ENCODE data around the gene RELA. TPM values are rescaled to one million over a fixed set of nuclear protein-coding genes. Genes with fewer than 3 reads are reported as not detected.

The RELA gene
- total RNA-seq, 2 experiments from 2014 or later, result 78.9 to 80.2 TPM

DNA sequence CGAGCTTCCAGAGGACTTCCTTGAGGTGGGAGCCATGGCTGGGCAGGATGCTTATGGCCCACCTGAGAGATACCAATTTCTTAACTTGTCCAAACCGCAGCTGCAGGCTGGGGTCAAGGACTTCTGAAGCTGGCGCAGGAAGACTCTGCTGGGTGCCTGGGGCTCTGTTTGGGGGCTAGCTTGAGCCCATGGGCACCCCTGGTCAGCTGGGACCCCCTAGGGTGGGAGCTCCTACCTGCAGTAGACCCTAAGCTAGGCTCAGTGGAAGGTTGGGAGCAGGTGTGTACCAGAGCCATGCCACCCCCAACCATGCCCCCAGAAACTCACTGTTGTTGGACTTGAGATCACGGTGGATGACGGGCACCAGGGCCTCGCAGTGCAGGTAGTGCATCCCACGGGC is 50.0 kb downstream of the RELA start:
- CTCF ChIA-PET, result interaction anchor here (0.8 to 3.3 kb wide), 9 partner anchors 19 to 247 kb away, joined by 3 to 14 read pairs (median 3); partner anchors contain the start of genes EHBP1L1, MUS81, SIPA1 and ZNRD2

DNA sequence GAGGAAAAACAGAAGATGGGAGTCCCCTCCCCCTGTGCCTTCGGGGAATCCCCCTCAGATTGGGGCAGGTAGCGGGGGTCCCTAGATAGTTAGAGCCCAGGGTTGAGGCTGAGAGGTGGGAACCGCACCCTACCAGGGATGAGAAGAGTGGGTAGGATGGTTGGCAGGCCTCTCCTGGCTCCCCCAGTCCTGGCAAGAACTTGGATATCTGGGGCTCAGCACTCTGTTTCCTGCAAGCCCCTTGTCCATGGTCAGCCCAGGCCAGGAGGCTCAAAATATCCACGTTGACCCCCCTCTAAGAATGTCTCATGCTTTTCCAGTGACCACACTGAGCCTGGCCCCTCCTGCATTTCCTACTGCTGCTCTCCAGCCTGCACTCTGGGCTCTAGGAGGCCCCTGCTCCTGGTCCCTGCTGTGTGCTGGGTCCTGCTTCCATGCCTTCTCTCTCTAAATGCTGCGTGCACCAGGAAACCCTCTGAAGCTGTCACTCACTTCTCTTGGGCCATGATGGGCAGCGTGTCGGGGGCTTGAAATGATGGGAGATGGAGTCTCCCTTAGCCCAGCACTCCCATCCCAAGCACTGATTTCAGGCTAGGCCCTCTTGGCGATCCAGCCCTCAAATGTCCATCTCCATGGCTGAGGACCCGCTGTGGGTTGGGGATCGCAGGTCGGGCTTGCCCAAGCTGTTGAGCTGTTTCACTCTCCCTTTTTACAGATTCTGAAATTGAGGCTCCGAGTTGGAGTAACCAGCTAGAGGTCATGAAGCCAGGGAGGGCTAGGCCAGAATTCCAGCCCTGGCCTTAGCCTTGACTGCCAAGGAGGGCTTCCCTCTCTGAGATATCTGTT is 50.7 kb downstream of the RELA start:
- POLR2A ChIA-PET, result interaction anchor here (0.5 to 1.1 kb wide), 2 partner anchors 42 to 189 kb away, joined by 3 read pairs; partner anchors contain the start of genes NEAT1 and ZNRD2

More for the DNA sequence above, 50.0 kb downstream of the RELA start:
- POLR2A ChIA-PET, result interaction anchor here (0.5 to 1.4 kb wide), 5 partner anchors 25 to 190 kb away, joined by 3 read pairs; partner anchors contain the start of genes NEAT1 and ZNRD2

DNA sequence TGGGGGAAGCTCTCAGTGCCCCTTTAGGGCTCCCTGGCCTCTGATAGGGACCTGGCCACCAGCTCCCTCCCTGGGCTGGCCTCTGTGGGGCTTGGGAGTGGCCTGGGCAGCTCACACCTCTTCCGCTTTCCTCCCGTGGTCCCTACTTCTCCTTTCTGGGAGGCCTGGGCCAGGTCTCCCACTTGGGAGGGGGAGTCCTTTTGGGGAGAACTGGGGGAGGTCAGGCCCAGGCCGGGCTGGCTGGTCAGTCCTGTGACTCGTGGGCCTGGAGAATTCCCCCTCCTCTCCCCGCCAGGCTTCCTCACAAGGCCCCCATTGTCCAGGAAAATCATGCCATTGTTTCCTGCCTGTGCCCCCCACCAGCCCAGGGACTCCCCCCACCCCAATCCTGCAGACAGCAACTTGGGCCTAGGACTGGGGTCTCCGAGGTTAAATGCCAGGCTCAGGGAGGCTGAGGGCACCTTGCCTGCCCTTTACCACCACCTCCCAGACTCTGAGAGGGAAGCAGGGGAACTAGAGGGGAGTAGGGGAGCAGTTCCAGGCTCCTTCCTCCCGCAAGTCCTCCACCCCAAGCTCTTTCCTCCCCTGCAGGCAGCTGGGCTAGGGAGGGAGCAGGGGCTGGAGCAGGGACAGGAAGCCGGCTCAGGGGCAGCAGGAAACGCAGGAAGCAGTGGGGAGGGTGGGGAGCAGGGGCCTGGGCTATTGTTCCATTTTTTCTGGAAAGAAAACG is 51.5 kb downstream of the RELA start:
- ChIA-PET CTCF (interaction anchor here (1.5 kb wide), 1 partner anchor 22 kb away, joined by 4 read pairs; no protein-coding TSS in a partner anchor), POLR2A (no interaction called here)

More for the DNA sequence above, 50.7 kb downstream of the RELA start:
- CTCF ChIA-PET, result interaction anchor here (0.8 to 1.7 kb wide), 3 partner anchors 22 to 41 kb away, joined by 3 to 9 read pairs (median 3); partner anchors contain the start of gene ZNRD2

DNA sequence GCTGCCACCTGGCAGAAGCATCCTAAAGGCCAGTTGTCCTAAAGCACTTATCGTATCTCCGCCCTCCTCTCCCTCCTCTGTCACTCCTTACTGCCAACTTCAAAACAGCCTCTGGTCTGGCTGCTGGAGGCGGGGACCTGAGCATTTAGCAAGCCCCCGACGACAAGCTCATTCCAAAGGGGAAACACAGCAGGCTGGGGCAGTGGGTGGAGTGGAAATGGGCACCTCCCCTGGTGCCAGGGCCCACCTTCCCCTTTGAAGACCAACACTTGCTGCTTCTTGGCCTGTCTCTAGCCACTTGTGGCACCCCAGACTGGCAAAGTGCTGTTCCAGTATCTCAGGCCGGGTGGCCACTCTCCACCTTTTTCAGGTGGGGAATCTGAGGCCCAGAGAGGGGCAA is 52.3 kb downstream of the RELA start:
- CTCF ChIA-PET, result interaction anchor here (0.6 to 1.5 kb wide), 2 partner anchors 21 to 275 kb away, joined by 3 to 4 read pairs; no protein-coding TSS in a partner anchor
- POLR2A ChIA-PET, result no interaction called here

DNA sequence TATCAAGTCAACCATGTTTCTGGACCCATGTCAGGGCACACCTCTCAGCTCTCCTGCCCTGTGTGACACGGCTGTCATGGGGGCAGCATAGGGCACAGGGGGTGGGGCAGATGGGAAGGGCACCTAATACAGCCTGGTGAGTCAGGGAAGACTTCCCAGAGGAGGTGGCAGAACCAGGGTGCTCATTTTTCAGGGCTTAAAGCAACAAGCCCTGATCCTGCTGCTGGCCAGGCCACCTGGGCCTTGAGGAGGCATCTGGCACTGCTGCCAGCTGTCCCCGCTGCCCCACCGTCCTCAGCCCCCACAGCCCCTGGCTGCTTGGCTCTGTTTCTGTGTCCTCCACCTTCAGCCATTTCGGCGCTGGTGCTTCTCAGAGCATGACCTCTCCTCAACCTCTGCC is 53.1 kb downstream of the RELA start:
- ChIA-PET CTCF (interaction anchor here (0.6 to 1.9 kb wide), 3 partner anchors 16 to 276 kb away, joined by 3 to 7 read pairs (median 4); no protein-coding TSS in a partner anchor), POLR2A (no interaction called here)

DNA sequence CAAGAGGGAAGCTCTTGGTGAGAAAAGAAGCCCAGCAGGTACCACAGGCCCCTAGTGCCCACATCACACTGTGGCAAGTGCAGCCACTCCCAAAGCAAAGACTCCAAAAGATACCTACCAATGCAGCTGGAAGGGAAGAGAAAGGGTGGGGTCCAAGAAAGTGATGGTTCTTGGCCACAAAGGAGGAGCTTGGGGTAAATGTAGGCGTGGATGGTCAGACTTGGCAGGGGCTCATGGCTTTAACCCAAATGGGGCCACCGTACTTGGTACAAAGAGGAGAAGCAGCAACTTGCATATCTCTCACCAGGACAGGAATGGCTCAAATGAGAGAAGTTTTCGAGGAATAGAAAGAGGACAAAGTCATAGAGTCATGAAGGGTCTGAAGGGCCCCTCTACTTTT is 53.5 kb downstream of the RELA start:
- POLR2A ChIA-PET, result no interaction called here
- CTCF ChIA-PET, result interaction anchor here (1.1 to 1.9 kb wide), 2 partner anchors 16 to 21 kb away, joined by 4 to 7 read pairs; no protein-coding TSS in a partner anchor

DNA sequence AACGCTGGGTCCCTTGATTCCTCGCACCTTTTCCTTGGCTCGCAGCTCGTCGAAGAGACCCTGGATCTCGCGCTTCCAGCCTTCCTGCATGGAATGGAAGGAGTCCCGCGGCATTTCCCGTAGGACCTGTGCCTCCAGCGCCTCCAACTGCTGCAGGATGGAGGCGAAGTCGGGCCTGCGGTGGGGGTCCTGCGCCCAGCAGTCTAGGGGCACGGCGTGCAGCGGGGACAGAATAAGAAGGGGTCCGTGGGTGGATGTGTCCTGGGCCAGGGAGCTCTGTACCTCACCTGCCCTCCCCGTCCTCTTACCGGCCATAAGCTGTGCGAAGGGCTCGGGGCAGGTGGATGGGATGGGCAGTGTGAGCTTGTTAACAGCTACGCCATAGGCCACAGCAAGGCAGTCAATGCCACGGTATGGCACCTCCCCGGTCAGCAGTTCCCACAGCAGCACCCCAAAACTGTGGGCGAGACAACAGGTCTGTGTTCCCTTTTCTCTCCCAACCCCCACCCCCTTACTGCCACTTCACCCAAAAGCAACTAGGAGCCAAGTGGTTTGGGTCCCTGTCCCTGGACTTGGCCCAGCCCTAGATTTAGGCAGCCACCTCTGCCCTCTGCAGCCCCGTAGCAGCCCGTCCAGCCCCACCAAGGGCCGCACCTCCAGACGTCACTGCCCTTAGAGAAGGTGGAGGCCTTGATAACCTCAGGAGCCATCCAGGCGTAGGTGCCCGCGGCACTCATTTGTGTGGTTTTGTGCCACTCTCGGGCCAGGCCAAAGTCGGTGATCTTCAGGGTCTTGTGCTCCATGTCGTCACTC is 54.9 kb downstream of the RELA start:
- CTCF ChIA-PET, result interaction anchor here (1.0 kb wide), 1 partner anchor 82 kb away, joined by 3 read pairs; no protein-coding TSS in a partner anchor

DNA sequence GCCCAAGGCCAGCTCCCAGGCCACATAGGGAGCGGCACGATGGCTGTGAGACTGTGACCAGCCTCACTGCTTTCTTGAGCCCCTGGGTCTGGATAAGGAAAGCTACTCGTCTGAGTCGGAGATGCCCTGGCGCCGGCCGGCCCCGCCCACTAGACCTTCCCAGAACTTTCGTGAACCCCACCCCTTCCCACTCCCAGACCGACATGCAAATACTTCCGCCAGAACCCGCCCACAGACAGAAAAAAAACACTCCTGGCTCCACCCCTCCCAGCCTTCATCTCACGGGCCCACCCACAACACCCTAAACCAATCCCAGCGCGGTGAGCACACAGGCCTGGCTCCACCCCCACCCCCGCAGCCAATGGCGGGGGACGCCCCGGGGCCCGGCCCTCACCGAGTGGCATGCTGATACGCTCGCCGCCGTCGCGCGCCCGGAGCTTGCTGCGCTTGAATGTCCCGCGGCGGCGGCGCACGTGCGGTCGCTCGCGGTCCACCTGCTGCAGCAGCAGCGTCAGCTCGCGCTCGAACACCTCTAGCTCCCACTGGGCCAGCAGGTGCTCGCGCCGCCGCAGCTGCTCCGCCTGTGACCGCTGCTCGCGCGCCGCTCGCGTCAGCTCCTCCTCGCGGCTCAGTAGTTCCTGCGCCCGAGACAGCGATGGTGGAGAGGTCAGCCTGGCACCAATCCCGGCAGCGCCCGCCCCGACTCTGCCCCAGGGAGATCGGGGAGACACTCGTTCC is 55.7 kb downstream of the RELA start:
- ChIA-PET CTCF (interaction anchor here (0.6 to 1.0 kb wide), 3 partner anchors 30 to 83 kb away, joined by 3 read pairs; no protein-coding TSS in a partner anchor), POLR2A (no interaction called here)

More for the DNA sequence above, 54.9 kb downstream of the RELA start:
- POLR2A ChIA-PET, result no interaction called here

DNA sequence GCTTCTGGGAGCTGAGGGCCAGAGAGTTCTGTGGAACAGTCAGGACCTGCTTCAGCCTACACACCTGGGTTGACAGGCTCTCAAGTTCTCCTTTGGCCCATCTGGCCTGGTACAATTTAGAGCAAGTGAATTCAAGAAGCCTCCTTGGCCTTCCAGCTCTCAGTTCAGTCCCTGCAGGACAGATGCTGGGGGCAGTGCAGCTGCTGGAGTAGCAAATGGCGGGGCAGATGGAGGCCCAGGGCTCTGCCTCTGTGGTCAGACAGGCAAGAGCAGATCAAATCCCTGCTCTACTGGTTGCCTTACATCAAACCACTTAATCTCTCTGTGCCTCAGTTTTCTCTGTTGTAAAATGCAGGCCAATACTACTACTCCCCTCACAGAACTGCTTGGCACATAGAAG is 58.5 kb downstream of the RELA start:
- POLR2A ChIA-PET, result interaction anchor here (0.6 to 1.5 kb wide), 2 partner anchors 9 to 12 kb away, joined by 3 to 6 read pairs; partner anchors contain the start of gene KCNK7

More for the DNA sequence above, 58.5 kb downstream of the RELA start:
- CTCF ChIA-PET, result interaction anchor here (1.3 kb wide), 1 partner anchor 11 kb away, joined by 7 read pairs; no protein-coding TSS in a partner anchor

Other genes with a start within 250 kb of the RELA start
- gene NEAT1, start 240.1 kb downstream of the RELA start, total RNA-seq, result 100 to 1,000 TPM; 282 to 294 TPM
- 1,000 to 10,000 TPM; 3,032 to 3,074 TPM for gene MALAT1, start 163.9 kb downstream of the RELA start, total RNA-seq
- gene SCYL1, start 137.8 kb downstream of the RELA start, total RNA-seq, result 10 to 100 TPM; 83.7 to 87.8 TPM
- 10 to 100 TPM; 35.5 to 36.3 TPM for gene LTBP3, start 104.6 kb downstream of the RELA start, total RNA-seq
- gene ZNRD2, start 92.4 kb downstream of the RELA start, total RNA-seq, result 10 to 100 TPM; 76.7 to 78.2 TPM
- 10 to 100 TPM; 30.3 to 31.1 TPM for gene FAM89B, start 90.4 kb downstream of the RELA start, total RNA-seq
- 100 to 1,000 TPM; 115 to 120 TPM for gene EHBP1L1, start 86.9 kb downstream of the RELA start, total RNA-seq
- under 1 TPM; 0.34 to 0.46 TPM for gene KCNK7, start 67.1 kb downstream of the RELA start, total RNA-seq
- 10 to 100 TPM; 64.8 to 65.9 TPM for gene MAP3K11, start 48.7 kb downstream of the RELA start, total RNA-seq
- 10 to 100 TPM; 41.0 to 46.6 TPM for gene PCNX3, start 47.1 kb downstream of the RELA start, total RNA-seq
- gene SIPA1, start 24.8 kb downstream of the RELA start, total RNA-seq, result 100 to 1,000 TPM; 141 to 143 TPM
- gene KAT5, start 49.3 kb upstream of the RELA start, total RNA-seq, result 10 to 100 TPM; 64.8 to 72.7 TPM
- 100 to 1,000 TPM; 116 to 130 TPM for gene RNASEH2C, start 57.9 kb upstream of the RELA start, total RNA-seq
- gene AP5B1, start 118.1 kb upstream of the RELA start, total RNA-seq, result 10 to 100 TPM; 19.1 to 19.7 TPM
- not detected for gene OVOL1, start 124.1 kb upstream of the RELA start, total RNA-seq
- 1 to 10 TPM; 3.0 to 3.3 TPM for gene SNX32, start 171.0 kb upstream of the RELA start, total RNA-seq
- gene CFL1, start 195.3 kb upstream of the RELA start, total RNA-seq, result 1,000 to 10,000 TPM; 1,167 to 1,207 TPM
- gene MUS81, start 197.5 kb upstream of the RELA start, total RNA-seq, result 10 to 100 TPM; 82.0 to 82.9 TPM
- 1 to 10 TPM; 3.7 to 5.7 TPM for gene EFEMP2, start 209.9 kb upstream of the RELA start, total RNA-seq
- 10 to 100 TPM; 48.9 to 51.7 TPM for gene CTSW, start 216.9 kb upstream of the RELA start, total RNA-seq
- 100 to 1,000 TPM; 119 to 132 TPM for gene FIBP, start 225.6 kb upstream of the RELA start, total RNA-seq
- 10 to 100 TPM; 77.7 to 81.8 TPM for gene CCDC85B, start 227.8 kb upstream of the RELA start, total RNA-seq
- gene FOSL1, start 237.5 kb upstream of the RELA start, total RNA-seq, result 10 to 100 TPM; 23.0 to 24.7 TPM